Endothelial cell of umbilical vein (primary cell): ENCODE measurements around the gene SLMAP. TPM values are rescaled to one million over a fixed set of nuclear protein-coding genes. Genes with fewer than 3 reads are reported as not detected.

Experiments used
- BruUV-seq: library from RNA; stranded (reverse); fragments of 400-500 nt; replicated peaks from 2 replicates; lab custom pipeline; 2021; lab: Mats Ljungman, UMichigan
- CTCF ChIA-PET: fragments of 300-600, 350-600 bp; sonication (Branson Sonifier 250); formaldehyde crosslinking; loops from one replicate; lab custom pipeline; 2021; ENCODE audit warnings: antibody characterized with exemption, inconsistent platforms; lab: Charles Lee
- POLR2A ChIA-PET: fragments of 300-600, 350-600 bp; sonication (Branson Sonifier 250); formaldehyde crosslinking; loops from one replicate; lab custom pipeline; 2021; ENCODE audit warnings: antibody characterized with exemption, inconsistent platforms; lab: Charles Lee
- DNase-seq: peaks from one replicate; pipeline ENCODE4 v3.0.0-alpha.2; 2011; ENCODE audit warnings: low read depth, low spot score
- FAIRE-seq: peaks from 2 replicates; lab custom pipeline; 2011; peaks lifted over from hg19 to GRCh38; lab: Jason Lieb, UNC
- H2AFZ ChIP-seq: 2 replicates; pipeline ENCODE4 v1.6.0; 2012; ENCODE audit warnings: low read depth, low read length, control low read depth, inconsistent platforms
- H3K27ac ChIP-seq: 2 replicates; pipeline ENCODE4 v1.5.1; 2011; ENCODE audit warnings: low read depth, mild to moderate bottlenecking, control low read depth, low read length, moderate library complexity; ENCODE audit not compliant: insufficient read depth
- H3K27me3 ChIP-seq, 2 experiments: 2 replicates each; pipeline versions ENCODE4 v1.6.0 to v1.6.1; 2011; ENCODE audit warnings: low read length in 2 of 2, mixed read lengths in 1 of 2; ENCODE audit not compliant: control insufficient read depth in 2 of 2, insufficient read depth in 2 of 2
- H3K36me3 ChIP-seq, 2 experiments: 2 replicates in 1 of 2; 3 replicates in 1 of 2; pipeline ENCODE4 v1.5.1; 2011; ENCODE audit warnings: low read length in 2 of 2, mild to moderate bottlenecking in 1 of 2, moderate library complexity in 1 of 2; ENCODE audit not compliant: control insufficient read depth in 2 of 2, insufficient read depth in 2 of 2; ENCODE audit errors: extremely low read depth in 1 of 2
- H3K4me1 ChIP-seq: 3 replicates; pipeline ENCODE4 v1.5.1; 2011; ENCODE audit warnings: mild to moderate bottlenecking, low read length; ENCODE audit not compliant: control insufficient read depth, insufficient read depth; ENCODE audit errors: extremely low read depth
- H3K4me2 ChIP-seq: 2 replicates; pipeline ENCODE4 v1.6.1; 2011; ENCODE audit warnings: low read length, control low read depth, mixed read lengths; ENCODE audit not compliant: insufficient read depth
- H3K4me3 ChIP-seq, 3 experiments: fragments of 200-600 bp in 1 of 3; sonication (generic), shearing (Covaris generic) in 1 of 3; replicated peaks in 1 of 3; 2 replicates each; pipeline ENCODE4 v1.5.1; 2011 to 2016; ENCODE audit warnings: control low read depth in 3 of 3, low read length in 3 of 3, mild to moderate bottlenecking in 2 of 3, inconsistent platforms in 1 of 3, low read depth in 1 of 3, moderate library complexity in 1 of 3; ENCODE audit not compliant: insufficient read depth in 1 of 3
- H3K79me2 ChIP-seq: 2 replicates; pipeline ENCODE4 v1.6.0; 2012; ENCODE audit warnings: low read length, inconsistent platforms; ENCODE audit not compliant: control insufficient read depth, insufficient read depth
- H3K9ac ChIP-seq: replicated peaks from 2 replicates; pipeline ENCODE3; 2011; ENCODE audit warnings: low read length, control low read depth; ENCODE audit not compliant: insufficient read depth; ENCODE audit errors: extremely low read depth
- H3K9me1 ChIP-seq: replicated peaks from 3 replicates; pipeline ENCODE4 v1.6.0; 2011; ENCODE audit warnings: mild to moderate bottlenecking, low read length; ENCODE audit not compliant: control insufficient read depth, insufficient read depth; ENCODE audit errors: extremely low read depth
- H3K9me3 ChIP-seq: replicated peaks from 2 replicates; pipeline ENCODE4 v1.5.1; 2012; ENCODE audit warnings: low read length, inconsistent platforms; ENCODE audit not compliant: control insufficient read depth, insufficient read depth
- H4K20me1 ChIP-seq: replicated peaks from 2 replicates; pipeline ENCODE3; 2011; ENCODE audit warnings: mild to moderate bottlenecking, low read length; ENCODE audit not compliant: control insufficient read depth, insufficient read depth; ENCODE audit errors: extremely low read depth
- EZH2 ChIP-seq: IDR thresholded peaks from 2 replicates; pipeline ENCODE4 v1.6.1; 2012; ENCODE audit warnings: borderline replicate concordance, low read depth, mild to moderate bottlenecking, moderate library complexity, low read length, inconsistent platforms; ENCODE audit not compliant: severe bottlenecking
- FOS ChIP-seq: IDR thresholded peaks from 2 replicates; pipeline ENCODE4 v1.6.1; 2011; ENCODE audit warnings: mild to moderate bottlenecking, low read length, moderate library complexity, borderline replicate concordance; ENCODE audit not compliant: insufficient read depth
- GATA2 ChIP-seq: IDR thresholded peaks from 2 replicates; pipeline ENCODE4 v1.7.0; 2011; ENCODE audit warnings: low read depth, mild to moderate bottlenecking, moderate library complexity, mixed read lengths, low read length; ENCODE audit not compliant: insufficient read length, insufficient read depth
- JUN ChIP-seq: IDR thresholded peaks from 2 replicates; pipeline ENCODE4 v1.6.1; 2011; ENCODE audit warnings: borderline replicate concordance, low read depth; ENCODE audit not compliant: insufficient read length, insufficient read depth
- MAX ChIP-seq: IDR thresholded peaks from 2 replicates; pipeline ENCODE4 v1.6.1; 2011; ENCODE audit not compliant: insufficient read depth, insufficient read length
- MYC ChIP-seq: IDR thresholded peaks from one replicate; pipeline ENCODE4 v1.6.1; 2011; ENCODE audit warnings: mild to moderate bottlenecking, low read depth, low read length
- POLR2A ChIP-seq: IDR thresholded peaks from 2 replicates; pipeline ENCODE4 v1.6.1; 2012; ENCODE audit warnings: low read depth, mild to moderate bottlenecking, control low read depth, low read length
- POLR2AphosphoS5 ChIP-seq: IDR thresholded peaks from 2 replicates; pipeline ENCODE4 v1.6.1; 2012; ENCODE audit warnings: low read depth, mild to moderate bottlenecking, control low read depth, low read length, moderate library complexity; ENCODE audit not compliant: insufficient read depth
- dilution Hi-C: fragments of 300-500 bp; cut with MboI; formaldehyde crosslinking; loops from one replicate; pipeline ENCODE4 v1.15.0; 2019; ENCODE audit warnings: low sequenced_read_pairs; ENCODE audit not compliant: extremely low pct_ligation_motif_present
- intact Hi-C: fragments of 100-400 bp; cut with micrococcal nuclease; formaldehyde crosslinking; loops from one replicate; pipeline ENCODE4 v1.10.0; 2022
- polyA plus RNA-seq, 4 experiments: library from polyadenylated mRNA; depleted of rRNA in 3 of 4; stranded (reverse) in 3 of 4; unstranded in 1 of 4; fragments of >200 nt; gene quantifications; 2 replicates each; pipeline versions ENCODE4 v1.2.1 to v1.2.3, GENCODE V29; 2011 to 2012; ENCODE audit warnings: missing spikeins in 1 of 4
- total RNA-seq: library from RNA; stranded (reverse); gene quantifications from 2 replicates; pipeline ENCODE4 v1.2.3, GENCODE V29; 2021
- TF ChIP-seq, protein P1 (sequence below), 2 donors: IDR thresholded peaks; 1 replicate in 1 of 2; 2 replicates in 1 of 2; pipeline ENCODE4 v1.5.1; 2011; ENCODE audit warnings: low read length in 2 of 2, mild to moderate bottlenecking in 2 of 2, moderate library complexity in 2 of 2, control low read depth in 1 of 2, inconsistent platforms in 1 of 2, low read depth in 1 of 2; ENCODE audit not compliant: insufficient read depth in 1 of 2; ENCODE audit errors: extremely low read depth in 1 of 2

SLMAP gene
- total and polyA plus RNA-seq, 2 donors (not counting 3 experiments of a cell fraction or from before 2014, with no cell fraction given), result 9.8 to 54.7 TPM

DNA sequence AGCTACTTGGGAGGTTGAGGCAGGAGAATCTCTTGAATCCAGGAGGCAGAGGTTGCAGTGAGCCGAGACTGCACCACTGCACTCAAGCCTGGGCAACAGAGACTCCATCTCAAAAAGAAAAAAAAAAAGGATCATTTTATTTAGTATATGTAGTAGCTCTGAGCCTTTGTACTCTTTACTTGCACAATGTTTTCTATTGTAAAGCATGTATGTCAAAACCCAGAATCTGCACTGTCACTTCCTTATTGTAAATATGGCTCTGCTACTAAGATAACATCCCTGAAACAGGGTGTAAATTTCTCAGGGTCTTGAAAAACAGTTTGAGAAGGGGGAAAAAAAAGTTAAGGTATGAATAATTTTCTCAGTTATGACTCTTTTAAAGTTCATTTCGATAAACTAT, 35.1 kb downstream of the SLMAP start:
- Histone ChIP-seq H3K79me2 (peaks cover 52% of the 10 kb centered on the region), H3K27me3 (no peaks in the 10 kb centered on the region), H3K9ac (no peak overlapping the region), H4K20me1 (peaks cover 4% of the 10 kb centered on the region), H3K27ac (no peak overlapping the region), H3K4me3 (no peak overlapping the region), H2AFZ (no peak overlapping the region), H3K9me3 (no peaks in the 10 kb centered on the region), H3K4me2 (no peak overlapping the region), H3K36me3 (no peaks in the 10 kb centered on the region), H3K4me1 (peaks cover 22% of the 10 kb centered on the region), H3K9me1 (no peaks in the 10 kb centered on the region)
- CTCF ChIA-PET, result interaction anchor here (1.1 to 1.2 kb wide), 2 partner anchors 29 to 394 kb away, joined by 3 to 5 read pairs; no protein-coding TSS in a partner anchor
- intact Hi-C loops, result no loop called here
- no peak for FAIRE-seq
- POLR2A ChIA-PET, result no interaction called here
- peak; percentile 26 for DNase-seq
- no TSS peak for BruUV-seq
- dilution Hi-C loops, result no loop called here
- TF ChIP-seq, protein P1, sequence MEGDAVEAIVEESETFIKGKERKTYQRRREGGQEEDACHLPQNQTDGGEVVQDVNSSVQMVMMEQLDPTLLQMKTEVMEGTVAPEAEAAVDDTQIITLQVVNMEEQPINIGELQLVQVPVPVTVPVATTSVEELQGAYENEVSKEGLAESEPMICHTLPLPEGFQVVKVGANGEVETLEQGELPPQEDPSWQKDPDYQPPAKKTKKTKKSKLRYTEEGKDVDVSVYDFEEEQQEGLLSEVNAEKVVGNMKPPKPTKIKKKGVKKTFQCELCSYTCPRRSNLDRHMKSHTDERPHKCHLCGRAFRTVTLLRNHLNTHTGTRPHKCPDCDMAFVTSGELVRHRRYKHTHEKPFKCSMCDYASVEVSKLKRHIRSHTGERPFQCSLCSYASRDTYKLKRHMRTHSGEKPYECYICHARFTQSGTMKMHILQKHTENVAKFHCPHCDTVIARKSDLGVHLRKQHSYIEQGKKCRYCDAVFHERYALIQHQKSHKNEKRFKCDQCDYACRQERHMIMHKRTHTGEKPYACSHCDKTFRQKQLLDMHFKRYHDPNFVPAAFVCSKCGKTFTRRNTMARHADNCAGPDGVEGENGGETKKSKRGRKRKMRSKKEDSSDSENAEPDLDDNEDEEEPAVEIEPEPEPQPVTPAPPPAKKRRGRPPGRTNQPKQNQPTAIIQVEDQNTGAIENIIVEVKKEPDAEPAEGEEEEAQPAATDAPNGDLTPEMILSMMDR (IDR thresholded peaks at IDR 0.05; ENCODE audit: extremely low read depth in 1 of 2, insufficient read depth in 1 of 2, low read depth in 1 of 2, low read length in 2 of 2), result no peak
- TF ChIP-seq POLR2A (no peak), EZH2 (no peak), MYC (no peak), POLR2AphosphoS5 (no peak), FOS (no peak), MAX (no peak), JUN (no peak), GATA2 (no peak)
